ENCODE results near the gene PICALM. TPM values are rescaled to one million over a fixed set of nuclear protein-coding genes. Genes with fewer than 3 reads are reported as not detected.

PICALM gene
- total RNA-seq, 1 donor from 2014 or later: 117 TPM

DNA sequence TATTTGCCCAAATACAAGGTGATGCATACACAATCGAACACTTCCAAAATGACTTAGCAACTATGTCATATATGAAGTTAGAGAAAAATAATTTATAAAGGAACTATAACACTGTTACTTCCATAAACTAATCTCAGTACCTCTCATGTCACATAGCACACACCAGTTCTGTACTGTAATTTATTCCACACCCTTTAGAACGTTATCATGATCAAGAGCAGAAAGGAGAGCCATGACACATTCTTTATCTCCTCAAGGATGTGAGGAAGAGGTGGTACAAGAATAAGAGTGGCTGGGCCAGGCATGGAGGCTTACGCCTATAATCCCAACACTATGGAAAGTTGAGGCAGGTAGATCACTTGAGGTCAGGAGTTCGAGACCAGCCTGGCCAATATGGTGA lies 31.1 kb downstream of the PICALM start:
- no peaks in the 10 kb centered on the region for H3K36me3 Mint-ChIP-seq (ENCODE audit: unreplicated experiment)
- no peak overlapping the region for H3K27ac Mint-ChIP-seq (ENCODE audit: unreplicated experiment)
- no peak overlapping the region for H3K4me3 Mint-ChIP-seq (ENCODE audit: unreplicated experiment)
- H3K9me3 Mint-ChIP-seq (ENCODE audit: unreplicated experiment): no peaks in the 10 kb centered on the region
- DNase-seq: no peak
- peaks cover 5% of the 10 kb centered on the region for H3K4me1 Mint-ChIP-seq (ENCODE audit: low read depth, unreplicated experiment)
- TF ChIP-seq, protein P1, sequence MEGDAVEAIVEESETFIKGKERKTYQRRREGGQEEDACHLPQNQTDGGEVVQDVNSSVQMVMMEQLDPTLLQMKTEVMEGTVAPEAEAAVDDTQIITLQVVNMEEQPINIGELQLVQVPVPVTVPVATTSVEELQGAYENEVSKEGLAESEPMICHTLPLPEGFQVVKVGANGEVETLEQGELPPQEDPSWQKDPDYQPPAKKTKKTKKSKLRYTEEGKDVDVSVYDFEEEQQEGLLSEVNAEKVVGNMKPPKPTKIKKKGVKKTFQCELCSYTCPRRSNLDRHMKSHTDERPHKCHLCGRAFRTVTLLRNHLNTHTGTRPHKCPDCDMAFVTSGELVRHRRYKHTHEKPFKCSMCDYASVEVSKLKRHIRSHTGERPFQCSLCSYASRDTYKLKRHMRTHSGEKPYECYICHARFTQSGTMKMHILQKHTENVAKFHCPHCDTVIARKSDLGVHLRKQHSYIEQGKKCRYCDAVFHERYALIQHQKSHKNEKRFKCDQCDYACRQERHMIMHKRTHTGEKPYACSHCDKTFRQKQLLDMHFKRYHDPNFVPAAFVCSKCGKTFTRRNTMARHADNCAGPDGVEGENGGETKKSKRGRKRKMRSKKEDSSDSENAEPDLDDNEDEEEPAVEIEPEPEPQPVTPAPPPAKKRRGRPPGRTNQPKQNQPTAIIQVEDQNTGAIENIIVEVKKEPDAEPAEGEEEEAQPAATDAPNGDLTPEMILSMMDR (IDR thresholded peaks at IDR 0.05; ENCODE audit: partially characterized antibody, unreplicated experiment): no peak
- no peaks in the 10 kb centered on the region for H3K27me3 Mint-ChIP-seq (ENCODE audit: unreplicated experiment)

GRCh38 chr11:86035920-86036319 lies 33.0 kb downstream of the PICALM start:
- H3K27ac Mint-ChIP-seq (ENCODE audit: unreplicated experiment): no peak overlapping the region
- TF ChIP-seq, protein P1 (IDR thresholded peaks at IDR 0.05; ENCODE audit: partially characterized antibody, unreplicated experiment): no peak
- no peaks in the 10 kb centered on the region for H3K36me3 Mint-ChIP-seq (ENCODE audit: unreplicated experiment)
- H3K9me3 Mint-ChIP-seq (ENCODE audit: unreplicated experiment): no peaks in the 10 kb centered on the region
- H3K27me3 Mint-ChIP-seq (ENCODE audit: unreplicated experiment): no peaks in the 10 kb centered on the region
- DNase-seq: no peak
- H3K4me3 Mint-ChIP-seq (ENCODE audit: unreplicated experiment): no peak overlapping the region
- peaks cover 5% of the 10 kb centered on the region for H3K4me1 Mint-ChIP-seq (ENCODE audit: low read depth, unreplicated experiment)

DNA sequence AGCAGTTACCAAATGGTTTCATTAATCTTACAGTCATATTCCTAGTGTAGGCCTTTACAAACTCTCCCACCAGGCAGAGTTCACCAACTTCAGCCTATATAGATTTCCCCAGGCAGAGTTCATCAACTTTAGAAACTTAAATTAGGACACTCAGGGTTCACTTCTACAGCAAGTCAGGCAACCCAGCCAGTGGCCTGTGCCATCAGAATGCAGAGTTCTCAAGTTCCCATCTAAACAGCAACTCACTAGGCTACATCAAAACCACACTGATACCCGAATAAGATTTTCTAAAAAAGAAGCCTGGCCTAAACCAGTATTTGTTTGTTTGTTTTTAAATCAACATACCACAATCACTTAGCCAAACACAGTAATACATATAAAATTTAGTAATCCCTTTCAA lies 33.7 kb downstream of the PICALM start:
- Mint-ChIP-seq H3K27me3 (ENCODE audit: unreplicated experiment) (no peaks in the 10 kb centered on the region), H3K4me1 (ENCODE audit: low read depth, unreplicated experiment) (peaks cover 5% of the 10 kb centered on the region), H3K4me3 (ENCODE audit: unreplicated experiment) (no peak overlapping the region), H3K27ac (ENCODE audit: unreplicated experiment) (no peak overlapping the region), H3K36me3 (ENCODE audit: unreplicated experiment) (no peaks in the 10 kb centered on the region), H3K9me3 (ENCODE audit: unreplicated experiment) (no peaks in the 10 kb centered on the region)
- TF ChIP-seq, protein P1 (IDR thresholded peaks at IDR 0.05; ENCODE audit: partially characterized antibody, unreplicated experiment): no peak
- DNase-seq: no peak

DNA sequence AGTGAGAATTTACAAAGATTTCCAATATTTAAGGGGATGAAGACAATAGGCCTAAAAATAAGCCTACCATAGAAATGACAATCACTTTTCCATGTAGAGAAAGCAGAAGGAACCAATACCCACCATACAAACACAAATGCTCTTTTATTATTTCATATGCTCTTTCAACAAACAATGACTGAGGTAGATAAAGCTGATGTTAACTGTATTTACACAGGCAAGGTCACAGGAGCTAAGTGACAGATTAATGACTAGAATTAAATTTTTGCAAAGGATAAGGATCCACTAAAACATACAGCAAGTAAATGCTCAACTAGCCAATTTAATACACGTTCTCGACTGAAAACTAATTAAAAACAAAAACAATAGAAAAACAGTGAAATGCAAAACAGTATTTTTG lies 34.2 kb downstream of the PICALM start:
- no peaks in the 10 kb centered on the region for H3K36me3 Mint-ChIP-seq (ENCODE audit: unreplicated experiment)
- no peak overlapping the region for H3K27ac Mint-ChIP-seq (ENCODE audit: unreplicated experiment)
- TF ChIP-seq, protein P1 (IDR thresholded peaks at IDR 0.05; ENCODE audit: partially characterized antibody, unreplicated experiment): no peak

GRCh38 chr11:86021377-86021776 lies 47.5 kb downstream of the PICALM start:
- Mint-ChIP-seq H3K27me3 (ENCODE audit: unreplicated experiment) (no peaks in the 10 kb centered on the region), H3K36me3 (ENCODE audit: unreplicated experiment) (no peaks in the 10 kb centered on the region), H3K4me3 (ENCODE audit: unreplicated experiment) (no peak overlapping the region), H3K4me1 (ENCODE audit: low read depth, unreplicated experiment) (peaks cover 3% of the 10 kb centered on the region), H3K9me3 (ENCODE audit: unreplicated experiment) (no peaks in the 10 kb centered on the region), H3K27ac (ENCODE audit: unreplicated experiment) (no peak overlapping the region)
- TF ChIP-seq, protein P1 (IDR thresholded peaks at IDR 0.05; ENCODE audit: partially characterized antibody, unreplicated experiment): no peak
- no peak for DNase-seq

More for the DNA sequence above, 34.2 kb downstream of the PICALM start:
- peaks cover 5% of the 10 kb centered on the region for H3K4me1 Mint-ChIP-seq (ENCODE audit: low read depth, unreplicated experiment)
- DNase-seq: no peak
- no peaks in the 10 kb centered on the region for H3K9me3 Mint-ChIP-seq (ENCODE audit: unreplicated experiment)
- no peak overlapping the region for H3K4me3 Mint-ChIP-seq (ENCODE audit: unreplicated experiment)
- no peaks in the 10 kb centered on the region for H3K27me3 Mint-ChIP-seq (ENCODE audit: unreplicated experiment)

All from glutamatergic neuron (in vitro differentiated cells).